ENCODE data around the gene TNFAIP3. TPM values are rescaled to one million over a fixed set of nuclear protein-coding genes. Genes with fewer than 3 reads are reported as not detected.

TNFAIP3 gene
- 35.4 TPM for total RNA-seq (2013)
- polyA plus RNA-seq (100 to 1,000 TPM in 1 of 3 donors, 10 to 100 TPM in 2; 35.5 to 273 (median 38.4) TPM), polyA minus RNA-seq (77.7 and 80.8 TPM in 2 replicates), total RNA-seq (276 to 7,292 (median 1,015) reads per million in 11 experiments)

GRCh38 chr6:137866914-137867684 is at the start of gene TNFAIP3:
Gene TNFAIP3, plus strand, starts transcription at chr6:137867259. Its CDS starts 3,969 bp downstream, at chr6:137871228.
- H3K27me3 Mint-ChIP-seq (ENCODE audit: low read depth in 3 of 3) = peaks cover 0 to 2% (median 1%) of the 10 kb centered on the region in 3 donors
- peak within 1 kb of the TSS; percentile 31 for H2AFZ ChIP-seq (ENCODE audit: insufficient read depth, low read depth, low read length, poor library complexity, severe bottlenecking)
- under 1% methylated on average over 86 of the region's 87 CpGs for WGBS (ENCODE audit: insufficient coverage)
- peaks cover 0 to 2% (median 0%) of the 10 kb centered on the region in 7 donors for H3K9me3 Mint-ChIP-seq
- TF ChIP-seq CTCF (IDR thresholded peaks at IDR 0.05) = peak; percentile 79
- H3K4me1 ChIP-seq (ENCODE audit: control insufficient read depth in 1 of 2, insufficient read depth in 2 of 2, low read length in 2 of 2) = peaks cover 45 to 52% of the 10 kb centered on the region in 2 donors
- H3K4me3 Mint-ChIP-seq = peak within 1 kb of the TSS; percentile 93 to 96
- peak within 1 kb of the TSS; percentile 97 for H3K9ac ChIP-seq (ENCODE audit: insufficient read depth, low read length, poor library complexity, severe bottlenecking)
- peaks cover 50% of the 10 kb centered on the region for H3K79me2 ChIP-seq (ENCODE audit: insufficient read depth, low read length)
- H3K27me3 ChIP-seq (ENCODE audit: control insufficient read depth in 2 of 2, insufficient read depth in 2 of 2, low read length in 2 of 2) = no peaks in the 10 kb centered on the region
- peak within 1 kb of the TSS; percentile 89 for H3K4me2 ChIP-seq (replicated peaks; ENCODE audit: extremely low read depth, low read length, poor library complexity, severe bottlenecking)
- peak within 1 kb of the TSS; percentile 99 to 100 (median 99) for H3K27ac Mint-ChIP-seq
- peaks cover 60% of the 10 kb centered on the region for H3K4me1 Mint-ChIP-seq
- H3K9me3 ChIP-seq (replicated peaks in 1 of 2; ENCODE audit: control insufficient read depth in 1 of 2, insufficient read depth in 1 of 2, low read length in 2 of 2) = no peaks in the 10 kb centered on the region
- peaks cover 10 to 13% of the 10 kb centered on the region in 2 donors for H3K36me3 ChIP-seq (replicated peaks in 1 of 2; ENCODE audit: control insufficient read depth in 1 of 2, insufficient read depth in 2 of 2, low read length in 2 of 2)
- H3K36me3 Mint-ChIP-seq = peaks cover 21 to 29% of the 10 kb centered on the region in 2 donors
- H3K4me3 ChIP-seq (replicated peaks in 1 of 3; ENCODE audit: low read depth in 2 of 3, low read length in 3 of 3) = peak within 1 kb of the TSS; percentile 73 to 93 (median 87)
- peaks cover 47% of the 10 kb centered on the region for H4K20me1 ChIP-seq (ENCODE audit: insufficient read depth, low read length)
- peak within 1 kb of the TSS; percentile 97 to 98 for H3K27ac ChIP-seq (ENCODE audit: low read depth in 1 of 2, low read length in 2 of 2)
- intact Hi-C loops (cut with micrococcal nuclease) = loop anchor here (2.0 to 5.0 kb wide), 6 partner anchors 20 to 160 kb away; no protein-coding TSS in a partner anchor
- peak; percentile 96 to 98 (median 97) for DNase-seq

DNA sequence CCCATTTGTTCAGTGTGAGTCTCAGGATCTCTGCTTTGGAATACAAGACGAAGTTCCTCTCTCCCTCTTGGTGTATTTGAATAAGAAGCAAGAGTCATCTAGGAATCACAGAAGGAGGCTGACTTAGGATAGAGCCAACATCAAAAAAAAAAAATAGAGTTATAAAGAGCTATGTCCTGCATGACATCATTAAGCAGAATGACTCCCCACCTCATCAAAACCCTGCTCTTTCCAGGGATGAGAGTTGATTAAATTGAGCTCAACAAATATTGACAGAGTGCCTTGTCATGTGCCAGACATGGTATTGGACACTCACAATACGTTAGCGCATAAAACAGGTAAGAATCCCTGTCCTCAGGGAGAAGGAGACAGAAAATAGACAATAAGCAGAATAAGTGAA is 48.6 kb upstream of the TNFAIP3 start:
- Histone ChIP-seq H2AFZ (ENCODE audit: insufficient read depth, low read depth, low read length, poor library complexity, severe bottlenecking) (no peak overlapping the region), H3K4me3 (replicated peaks in 1 of 3; ENCODE audit: low read depth in 2 of 3, low read length in 3 of 3) (no peak overlapping the region), H3K79me2 (ENCODE audit: insufficient read depth, low read length) (no peaks in the 10 kb centered on the region), H3K4me2 (replicated peaks; ENCODE audit: extremely low read depth, low read length, poor library complexity, severe bottlenecking) (no peak overlapping the region), H3K36me3 (replicated peaks in 1 of 2; ENCODE audit: control insufficient read depth in 1 of 2, insufficient read depth in 2 of 2, low read length in 2 of 2) (no peaks in the 10 kb centered on the region), H3K27me3 (ENCODE audit: control insufficient read depth in 2 of 2, insufficient read depth in 2 of 2, low read length in 2 of 2) (no peaks in the 10 kb centered on the region), H3K9ac (ENCODE audit: insufficient read depth, low read length, poor library complexity, severe bottlenecking) (no peak overlapping the region), H3K9me3 (replicated peaks in 1 of 2; ENCODE audit: control insufficient read depth in 1 of 2, insufficient read depth in 1 of 2, low read length in 2 of 2) (no peaks in the 10 kb centered on the region), H4K20me1 (ENCODE audit: insufficient read depth, low read length) (no peaks in the 10 kb centered on the region), H3K4me1 (ENCODE audit: control insufficient read depth in 1 of 2, insufficient read depth in 2 of 2, low read length in 2 of 2) (peaks cover 9 to 23% of the 10 kb centered on the region in 2 donors), H3K27ac (ENCODE audit: low read depth in 1 of 2, low read length in 2 of 2) (no peak overlapping the region)
- Mint-ChIP-seq H3K27ac (no peak overlapping the region), H3K9me3 (peaks cover 0 to 3% (median 0%) of the 10 kb centered on the region in 7 donors), H3K4me1 (peaks cover 25% of the 10 kb centered on the region), H3K36me3 (no peaks in the 10 kb centered on the region), H3K27me3 (ENCODE audit: low read depth in 3 of 3) (peaks cover 0 to 2% (median 0%) of the 10 kb centered on the region in 3 donors), H3K4me3 (no peak overlapping the region)
- 100% methylated on average over 2 of the region's 3 CpGs for WGBS (ENCODE audit: insufficient coverage)
- intact Hi-C loops (cut with micrococcal nuclease) = no loop called here
- no peak for DNase-seq
- no peak for TF ChIP-seq CTCF (IDR thresholded peaks at IDR 0.05)
